Measurements from ENCODE around the gene INA.
"Not testable (repeated sequence)": the region's sequence is repeated elsewhere in the genome, so short reads cannot be mapped to it uniquely, and the experiment has no call there.

Gene INA

DNA sequence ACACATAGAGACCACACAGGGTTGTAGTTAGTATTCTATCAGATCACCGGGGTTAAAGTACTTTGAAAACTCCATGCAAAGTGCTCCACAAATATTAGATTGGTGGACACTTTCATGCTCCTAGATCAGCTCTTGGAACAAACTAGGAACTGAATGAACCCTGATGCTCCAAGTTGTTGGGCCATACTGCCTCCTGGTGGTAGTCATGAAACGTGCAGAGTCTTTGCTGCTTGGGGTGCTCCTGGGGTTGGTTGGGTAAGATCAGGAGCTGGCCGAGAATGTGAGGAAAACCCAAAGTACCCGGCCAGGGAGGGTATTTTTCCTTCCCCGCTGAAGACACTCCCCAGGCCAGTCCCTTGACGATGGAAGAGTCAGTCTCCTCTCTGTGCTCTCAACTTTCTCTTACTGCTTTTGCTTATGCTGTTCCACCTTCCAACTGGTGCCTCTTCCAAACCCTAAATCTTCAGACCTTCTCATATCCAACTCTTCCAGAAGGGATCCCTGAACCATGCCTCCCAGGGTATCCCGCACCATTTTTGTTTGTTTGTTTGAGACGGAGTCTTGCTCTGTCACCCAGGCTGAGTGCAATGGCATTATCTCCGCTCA lies 32.2 kb upstream of the INA start:
- peak; percentile 82 for DNase-seq
- 46% methylated on average over 9 of the region's 9 CpGs for WGBS
- Histone ChIP-seq H3K14ac (ENCODE audit: low read length in 2 of 2) (no peak overlapping the region), H2BK120ac (ENCODE audit: low read depth, low read length) (no peak overlapping the region), H4K8ac (ENCODE audit: low read length) (no peak overlapping the region), H2BK15ac (ENCODE audit: low read depth, poor library complexity, severe bottlenecking) (no peak overlapping the region), H2BK12ac (ENCODE audit: low read length in 2 of 2) (no peak overlapping the region), H2AK5ac (ENCODE audit: low read length, severe bottlenecking) (no peak overlapping the region), H3K9me3 (ENCODE audit: control insufficient read depth, low read length) (no peaks in the 10 kb centered on the region), H3K4me2 (ENCODE audit: low read length, poor library complexity, severe bottlenecking) (no peak overlapping the region), H3K18ac (ENCODE audit: low read depth in 1 of 2, low read length in 2 of 2) (no peak overlapping the region), H2BK5ac (ENCODE audit: low read depth, low read length, poor library complexity, severe bottlenecking) (no peak overlapping the region), H3K4me3 (ENCODE audit: insufficient read depth in 1 of 2, low read depth in 1 of 2, low read length in 2 of 2) (no peak overlapping the region), H3K27ac (ENCODE audit: low read length, poor library complexity, severe bottlenecking) (no peak overlapping the region), H3K4ac (ENCODE audit: low read depth in 1 of 2, low read length in 2 of 2) (no peak overlapping the region), H3K79me1 (replicated peaks; ENCODE audit: low read length, poor library complexity, severe bottlenecking) (no peaks in the 10 kb centered on the region), H3K27me3 (ENCODE audit: control insufficient read depth in 1 of 2, insufficient read depth in 1 of 2, low read length in 2 of 2) (no peaks in the 10 kb centered on the region), H2AFZ (ENCODE audit: low read depth, low read length) (no peak overlapping the region), H4K91ac (ENCODE audit: low read length) (no peak overlapping the region), H3K4me1 (ENCODE audit: control insufficient read depth, insufficient read depth, low read depth, low read length) (peaks cover 8% of the 10 kb centered on the region), H3K9ac (ENCODE audit: low read length) (peak overlapping the region; percentile 39), H3K23ac (ENCODE audit: low read length in 2 of 2) (no peak overlapping the region), H3K36me3 (ENCODE audit: control insufficient read depth in 1 of 2, insufficient read depth in 2 of 2, low read depth in 1 of 2, low read length in 2 of 2) (no peaks in the 10 kb centered on the region)

DNA sequence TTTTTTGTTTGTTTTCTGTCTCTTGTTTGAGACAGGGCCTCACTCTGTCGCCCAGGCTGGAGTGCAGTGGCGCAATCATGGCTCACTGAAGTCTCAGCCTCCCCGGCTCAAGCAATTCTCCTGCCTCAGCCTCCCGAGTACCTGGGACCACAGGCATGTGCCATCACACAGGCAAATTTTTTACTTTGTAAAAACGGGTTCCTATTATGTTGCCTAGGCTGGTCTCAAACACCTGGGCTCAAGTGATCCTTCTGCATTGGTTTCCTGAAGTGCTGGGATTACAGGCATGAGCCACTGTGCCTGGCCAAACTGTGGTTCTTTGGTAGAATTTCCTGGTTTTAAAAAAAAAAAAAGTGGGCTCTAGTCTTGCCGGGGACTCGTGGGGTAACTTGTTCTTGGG lies 31.4 kb upstream of the INA start, which contains the start of gene RPEL1:
Gene RPEL1, plus strand, starts transcription at position 301 of the 400 bp plus-strand sequence. CDS start 110 bp downstream, outside the sequence.
- H3K4me1 ChIP-seq (ENCODE audit: control insufficient read depth, insufficient read depth, low read depth, low read length); H3K79me1 ChIP-seq (replicated peaks; ENCODE audit: low read length, poor library complexity, severe bottlenecking); H3K27ac ChIP-seq (ENCODE audit: low read length, poor library complexity, severe bottlenecking); H3K4ac ChIP-seq (ENCODE audit: low read depth in 1 of 2, low read length in 2 of 2); H2BK15ac ChIP-seq (ENCODE audit: low read depth, poor library complexity, severe bottlenecking); H2BK12ac ChIP-seq (ENCODE audit: low read length in 2 of 2); H2BK5ac ChIP-seq (ENCODE audit: low read depth, low read length, poor library complexity, severe bottlenecking); H2AFZ ChIP-seq (ENCODE audit: low read depth, low read length); H4K91ac ChIP-seq (ENCODE audit: low read length); H3K27me3 ChIP-seq (ENCODE audit: control insufficient read depth in 1 of 2, insufficient read depth in 1 of 2, low read length in 2 of 2); H4K8ac ChIP-seq (ENCODE audit: low read length); H3K9me3 ChIP-seq (ENCODE audit: control insufficient read depth, low read length); H3K4me3 ChIP-seq (ENCODE audit: insufficient read depth in 1 of 2, low read depth in 1 of 2, low read length in 2 of 2); DNase-seq; H3K4me2 ChIP-seq (ENCODE audit: low read length, poor library complexity, severe bottlenecking); H3K14ac ChIP-seq (ENCODE audit: low read length in 2 of 2); H2BK120ac ChIP-seq (ENCODE audit: low read depth, low read length); H3K18ac ChIP-seq (ENCODE audit: low read depth in 1 of 2, low read length in 2 of 2); H3K23ac ChIP-seq (ENCODE audit: low read length in 2 of 2); H3K36me3 ChIP-seq (ENCODE audit: control insufficient read depth in 1 of 2, insufficient read depth in 2 of 2, low read depth in 1 of 2, low read length in 2 of 2); H2AK5ac ChIP-seq (ENCODE audit: low read length, severe bottlenecking): not testable (repeated sequence)
- H3K9ac ChIP-seq (ENCODE audit: low read length), result peak within 1 kb of the TSS; percentile 39
- 94% methylated on average over 7 of the region's 7 CpGs for WGBS

DNA sequence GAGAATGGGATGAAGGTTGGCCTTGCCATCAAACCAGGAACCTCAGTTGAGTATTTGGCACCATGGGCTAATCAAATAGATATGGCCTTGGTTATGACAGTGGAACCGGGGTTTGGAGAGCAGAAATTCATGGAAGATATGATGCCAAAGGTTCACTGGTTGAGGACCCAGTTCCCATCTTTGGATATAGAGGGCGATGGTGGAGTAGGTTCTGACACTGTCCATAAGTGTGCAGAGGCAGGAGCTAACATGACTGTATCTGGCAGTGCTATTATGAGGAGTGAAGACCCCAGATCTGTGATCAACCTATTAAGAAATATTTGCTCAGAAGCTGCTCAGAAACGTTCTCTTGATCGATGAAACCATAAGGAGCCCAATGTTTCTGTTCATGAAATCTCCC lies 30.6 kb upstream of the INA start:
- Histone ChIP-seq H3K4ac (ENCODE audit: low read depth in 1 of 2, low read length in 2 of 2) (no peak overlapping the region), H2AFZ (ENCODE audit: low read depth, low read length) (no peak overlapping the region), H3K4me2 (ENCODE audit: low read length, poor library complexity, severe bottlenecking) (no peak overlapping the region), H3K14ac (ENCODE audit: low read length in 2 of 2) (no peak overlapping the region), H3K79me1 (replicated peaks; ENCODE audit: low read length, poor library complexity, severe bottlenecking) (no peaks in the 10 kb centered on the region), H3K23ac (ENCODE audit: low read length in 2 of 2) (no peak overlapping the region), H4K8ac (ENCODE audit: low read length) (no peak overlapping the region), H3K9me3 (ENCODE audit: control insufficient read depth, low read length) (no peaks in the 10 kb centered on the region), H4K91ac (ENCODE audit: low read length) (no peak overlapping the region), H3K4me3 (ENCODE audit: insufficient read depth in 1 of 2, low read depth in 1 of 2, low read length in 2 of 2) (no peak overlapping the region), H2BK120ac (ENCODE audit: low read depth, low read length) (no peak overlapping the region), H3K36me3 (ENCODE audit: control insufficient read depth in 1 of 2, insufficient read depth in 2 of 2, low read depth in 1 of 2, low read length in 2 of 2) (no peaks in the 10 kb centered on the region), H2AK5ac (ENCODE audit: low read length, severe bottlenecking) (no peak overlapping the region), H3K27ac (ENCODE audit: low read length, poor library complexity, severe bottlenecking) (no peak overlapping the region), H3K27me3 (ENCODE audit: control insufficient read depth in 1 of 2, insufficient read depth in 1 of 2, low read length in 2 of 2) (no peaks in the 10 kb centered on the region), H3K18ac (ENCODE audit: low read depth in 1 of 2, low read length in 2 of 2) (no peak overlapping the region), H2BK12ac (ENCODE audit: low read length in 2 of 2) (no peak overlapping the region), H2BK5ac (ENCODE audit: low read depth, low read length, poor library complexity, severe bottlenecking) (no peak overlapping the region), H3K9ac (ENCODE audit: low read length) (no peak overlapping the region), H2BK15ac (ENCODE audit: low read depth, poor library complexity, severe bottlenecking) (no peak overlapping the region), H3K4me1 (ENCODE audit: control insufficient read depth, insufficient read depth, low read depth, low read length) (peaks cover 6% of the 10 kb centered on the region)
- no peak for DNase-seq
- 94% methylated on average over 3 of the region's 4 CpGs for WGBS

DNA sequence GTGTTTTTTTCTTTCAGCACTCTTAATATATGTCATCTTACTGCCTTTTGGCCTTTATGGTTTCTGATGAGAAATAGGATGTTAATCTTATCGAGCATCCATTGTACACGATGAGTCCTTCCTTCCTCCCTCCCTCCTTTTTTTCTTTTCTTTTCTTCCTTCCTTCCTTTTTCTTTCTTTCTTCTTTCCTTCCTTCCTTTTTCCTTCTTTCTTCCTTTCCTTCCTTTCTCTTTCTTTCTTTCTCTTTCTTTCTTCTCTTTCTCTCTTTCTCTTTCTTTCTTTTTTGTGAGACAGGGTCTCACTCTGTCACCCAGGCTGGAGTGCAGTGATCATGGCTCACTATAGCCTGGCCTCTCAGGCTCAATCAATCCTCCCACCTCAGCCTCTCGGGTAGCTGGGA lies 22.8 kb upstream of the INA start:
- Histone ChIP-seq H2BK120ac (ENCODE audit: low read depth, low read length) (no peak overlapping the region), H3K4me3 (ENCODE audit: insufficient read depth in 1 of 2, low read depth in 1 of 2, low read length in 2 of 2) (no peak overlapping the region), H3K79me1 (replicated peaks; ENCODE audit: low read length, poor library complexity, severe bottlenecking) (no peaks in the 10 kb centered on the region), H2BK12ac (ENCODE audit: low read length in 2 of 2) (no peak overlapping the region), H2AFZ (ENCODE audit: low read depth, low read length) (no peak overlapping the region), H3K27me3 (ENCODE audit: control insufficient read depth in 1 of 2, insufficient read depth in 1 of 2, low read length in 2 of 2) (no peaks in the 10 kb centered on the region), H3K18ac (ENCODE audit: low read depth in 1 of 2, low read length in 2 of 2) (no peak overlapping the region), H3K27ac (ENCODE audit: low read length, poor library complexity, severe bottlenecking) (no peak overlapping the region), H4K91ac (ENCODE audit: low read length) (no peak overlapping the region), H3K14ac (ENCODE audit: low read length in 2 of 2) (no peak overlapping the region), H3K9ac (ENCODE audit: low read length) (no peak overlapping the region), H3K36me3 (ENCODE audit: control insufficient read depth in 1 of 2, insufficient read depth in 2 of 2, low read depth in 1 of 2, low read length in 2 of 2) (no peaks in the 10 kb centered on the region), H2BK15ac (ENCODE audit: low read depth, poor library complexity, severe bottlenecking) (no peak overlapping the region), H3K4me2 (ENCODE audit: low read length, poor library complexity, severe bottlenecking) (no peak overlapping the region), H3K4ac (ENCODE audit: low read depth in 1 of 2, low read length in 2 of 2) (no peak overlapping the region), H2BK5ac (ENCODE audit: low read depth, low read length, poor library complexity, severe bottlenecking) (no peak overlapping the region), H4K8ac (ENCODE audit: low read length) (no peak overlapping the region), H3K9me3 (ENCODE audit: control insufficient read depth, low read length) (peaks cover 3% of the 10 kb centered on the region), H3K4me1 (ENCODE audit: control insufficient read depth, insufficient read depth, low read depth, low read length) (no peaks in the 10 kb centered on the region), H2AK5ac (ENCODE audit: low read length, severe bottlenecking) (no peak overlapping the region), H3K23ac (ENCODE audit: low read length in 2 of 2) (no peak overlapping the region)
- DNase-seq, result no peak
- 87% methylated on average over 3 of the region's 3 CpGs for WGBS
